ENCODE results near the gene CD82. TPM values are rescaled to one million over a fixed set of nuclear protein-coding genes. Genes with fewer than 3 reads are reported as not detected.

Gene CD82
- total and polyA plus RNA-seq, 11 donors: 20.1 to 76.2 (median 37.3) TPM

GRCh38 chr11:44648109-44648508, 82.6 kb downstream of the CD82 start:
- no peaks in the 10 kb centered on the region for H3K4me1 ChIP-seq
- no peak for TF ChIP-seq POLR2A (IDR thresholded peaks at IDR 0.05)
- peaks cover 0 to 26% (median 10%) of the 10 kb centered on the region in 12 donors for H3K9me3 ChIP-seq
- DNase-seq (no peak), ATAC-seq (no peak)
- no peaks in the 10 kb centered on the region for H3K36me3 ChIP-seq
- no peaks in the 10 kb centered on the region for H3K27me3 ChIP-seq
- WGBS, 4 donors: 78 to 85% (median 82%) methylated on average over 1 of the region's 1 CpG
- intact Hi-C loops (cut with DNase I): no loop called here
- H3K27ac ChIP-seq: no peak overlapping the region
- no peak overlapping the region for H3K4me3 ChIP-seq

GRCh38 chr11:44651535-44652155, 86.2 kb downstream of the CD82 start:
- TF ChIP-seq CTCF (IDR thresholded peaks at IDR 0.05) (no peak), POLR2A (IDR thresholded peaks at IDR 0.05) (no peak)
- 53 to 65% (median 57%) methylated on average over 15 of the region's 15 CpGs for WGBS, 4 donors
- H3K36me3 ChIP-seq: no peaks in the 10 kb centered on the region
- H3K4me3 ChIP-seq: no peak overlapping the region
- no peak overlapping the region for H3K27ac ChIP-seq
- H3K27me3 ChIP-seq: no peaks in the 10 kb centered on the region
- ATAC-seq (peak in 1 of 4 donors; percentile 29), DNase-seq (no peak)
- no peaks in the 10 kb centered on the region for H3K4me1 ChIP-seq
- intact Hi-C loops (cut with DNase I): no loop called here
- peaks cover 0 to 9% (median 0%) of the 10 kb centered on the region in 12 donors for H3K9me3 ChIP-seq

GRCh38 chr11:44652901-44653644, 87.6 kb downstream of the CD82 start:
- Histone ChIP-seq H3K9me3 (no peaks in the 10 kb centered on the region), H3K27ac (no peak overlapping the region), H3K4me3 (no peak overlapping the region), H3K36me3 (no peaks in the 10 kb centered on the region), H3K27me3 (no peaks in the 10 kb centered on the region), H3K4me1 (no peaks in the 10 kb centered on the region)
- intact Hi-C loops (cut with DNase I): no loop called here
- no peak for ATAC-seq
- WGBS, 4 donors: 81 to 94% (median 89%) methylated on average over 15 to 16 of the region's 16 CpGs
- no peak for TF ChIP-seq CTCF (IDR thresholded peaks at IDR 0.05)
- no peak for TF ChIP-seq POLR2A (IDR thresholded peaks at IDR 0.05)
- DNase-seq: no peak

GRCh38 chr11:44654057-44654456, 88.6 kb downstream of the CD82 start:
- Histone ChIP-seq H3K27me3 (no peaks in the 10 kb centered on the region), H3K4me1 (peaks cover 0 to under 1% (median 0%) of the 10 kb centered on the region in 12 donors), H3K27ac (no peak overlapping the region), H3K36me3 (no peaks in the 10 kb centered on the region), H3K9me3 (no peaks in the 10 kb centered on the region), H3K4me3 (no peak overlapping the region)
- ATAC-seq (no peak), DNase-seq (no peak)
- WGBS, 4 donors: 95 to 99% (median 97%) methylated on average over 5 to 9 of the region's 9 CpGs
- intact Hi-C loops (cut with DNase I): no loop called here
- TF ChIP-seq POLR2A (IDR thresholded peaks at IDR 0.05) (no peak), CTCF (IDR thresholded peaks at IDR 0.05) (no peak)
